IMR-90 (cell line): Measurements from ENCODE around the gene TRAPPC2L. TPM values are rescaled to one million over a fixed set of nuclear protein-coding genes. Genes with fewer than 3 reads are reported as not detected.

ENCODE experiments used
- ATAC-seq: fragments of 200-7000 bp; cut with Tn5 transposase; 2 replicates; pipeline ENCODE4 v1.9.1; 2020; ENCODE audit warnings: low read depth, mild to moderate bottlenecking, moderate library complexity
- BruUV-seq: library from RNA; stranded (reverse); fragments of 400-500 nt; replicated peaks from 2 replicates; lab custom pipeline; 2021; lab: Mats Ljungman, UMichigan
- CTCF ChIA-PET: fragments of 300-600 bp; formaldehyde crosslinking; extraction: SDS; loops from one replicate; lab custom pipeline; 2021; ENCODE audit warnings: antibody characterized with exemption; lab: Yijun Ruan, JAX
- POLR2A ChIA-PET: fragments of 300-600 bp; sonication (Branson Sonifier 250); formaldehyde crosslinking; loops from one replicate; lab custom pipeline; 2022; ENCODE audit warnings: antibody characterized with exemption; ENCODE audit not compliant: unreplicated experiment; lab: Charles Lee
- DNase-seq: peaks from one replicate; pipeline ENCODE4 v3.0.0; 2013
- H2AFZ ChIP-seq: replicated peaks from 2 replicates; pipeline ENCODE3; 2013; ENCODE audit warnings: low read length, mild to moderate bottlenecking; ENCODE audit not compliant: poor library complexity
- H2AK5ac ChIP-seq: 2 replicates; pipeline ENCODE4 v1.6.1; 2013; ENCODE audit warnings: low read depth, low read length, inconsistent platforms
- H2AK9ac ChIP-seq: replicated peaks from 2 replicates; pipeline ENCODE3; 2013; ENCODE audit warnings: mild to moderate bottlenecking, low read depth, low read length, moderate library complexity; ENCODE audit not compliant: poor library complexity
- H2BK120ac ChIP-seq: 2 replicates; pipeline ENCODE4 v1.6.1; 2013; ENCODE audit warnings: low read depth, low read length, inconsistent platforms
- H2BK15ac ChIP-seq: 3 replicates; pipeline ENCODE4 v1.6.1; 2013; ENCODE audit warnings: low read depth, low read length, inconsistent platforms
- H2BK20ac ChIP-seq: 2 replicates; pipeline ENCODE4 v1.6.1; 2013; ENCODE audit warnings: low read depth, mild to moderate bottlenecking, inconsistent platforms, low read length, moderate library complexity
- H2BK5ac ChIP-seq: 2 replicates; pipeline ENCODE4 v1.6.1; 2013; ENCODE audit warnings: mild to moderate bottlenecking, low read depth, low read length, inconsistent platforms; ENCODE audit not compliant: poor library complexity, severe bottlenecking
- H3K14ac ChIP-seq: replicated peaks from 2 replicates; pipeline ENCODE4 v1.6.1; 2013; ENCODE audit warnings: low read depth, low read length, inconsistent platforms
- H3K18ac ChIP-seq: 2 replicates; pipeline ENCODE4 v1.6.1; 2013; ENCODE audit warnings: low read depth, low read length, control low read depth
- H3K23ac ChIP-seq: 2 replicates; pipeline ENCODE4 v1.6.1; 2013; ENCODE audit warnings: low read depth, low read length, inconsistent platforms
- H3K27ac ChIP-seq: 2 replicates; pipeline ENCODE4 v1.5.1; 2013; ENCODE audit warnings: mild to moderate bottlenecking, control low read depth, low read length; ENCODE audit not compliant: insufficient read depth
- H3K27me3 ChIP-seq: 2 replicates; pipeline ENCODE4 v1.6.1; 2013; ENCODE audit warnings: low read length; ENCODE audit not compliant: control insufficient read depth, insufficient read depth
- H3K36me3 ChIP-seq: 2 replicates; pipeline ENCODE4 v1.6.1; 2013; ENCODE audit warnings: low read length, mixed read lengths; ENCODE audit not compliant: control insufficient read depth, insufficient read depth
- H3K4ac ChIP-seq: 2 replicates; pipeline ENCODE4 v1.6.1; 2013; ENCODE audit warnings: low read depth, low read length, inconsistent platforms
- H3K4me1 ChIP-seq: 2 replicates; pipeline ENCODE4 v1.6.1; 2013; ENCODE audit warnings: low read length, mixed read lengths; ENCODE audit not compliant: control insufficient read depth, insufficient read depth
- H3K4me2 ChIP-seq: 2 replicates; pipeline ENCODE4 v1.6.1; 2013; ENCODE audit warnings: low read depth, mild to moderate bottlenecking, control low read depth, low read length, moderate library complexity
- H3K4me3 ChIP-seq: 2 replicates; pipeline ENCODE4 v1.5.1; 2013; ENCODE audit warnings: low read depth, mild to moderate bottlenecking, control low read depth, low read length, moderate library complexity; ENCODE audit not compliant: insufficient read depth
- H3K56ac ChIP-seq: 2 replicates; pipeline ENCODE4 v1.6.1; 2013; ENCODE audit warnings: low read length, inconsistent platforms; ENCODE audit not compliant: insufficient read depth; ENCODE audit errors: extremely low read depth
- H3K79me1 ChIP-seq, 2 experiments: 2 replicates each; pipeline ENCODE4 v1.6.1; 2013; ENCODE audit warnings: low read length in 2 of 2, inconsistent platforms in 1 of 2, low read depth in 1 of 2
- H3K9ac ChIP-seq: 2 replicates; pipeline ENCODE4 v1.6.1; 2013; ENCODE audit warnings: low read depth, low read length, control low read depth
- H3K9me1 ChIP-seq: 2 replicates; pipeline ENCODE4 v1.6.1; 2013; ENCODE audit warnings: low read length, inconsistent platforms; ENCODE audit not compliant: insufficient read depth
- H3K9me3 ChIP-seq: 2 replicates; pipeline ENCODE4 v1.6.1; 2013; ENCODE audit warnings: low read length; ENCODE audit not compliant: control insufficient read depth, insufficient read depth
- H4K20me1 ChIP-seq: 2 replicates; pipeline ENCODE4 v1.6.1; 2013; ENCODE audit warnings: low read length, inconsistent platforms; ENCODE audit not compliant: insufficient read depth
- H4K5ac ChIP-seq: 2 replicates; pipeline ENCODE4 v1.6.1; 2013; ENCODE audit warnings: mild to moderate bottlenecking, low read depth, low read length, control low read depth
- H4K8ac ChIP-seq, 2 experiments: 2 replicates each; pipeline ENCODE4 v1.6.1; 2013; ENCODE audit warnings: low read depth in 2 of 2, low read length in 2 of 2, control low read depth in 1 of 2, inconsistent platforms in 1 of 2
- H4K91ac ChIP-seq: 2 replicates; pipeline ENCODE4 v1.6.1; 2013; ENCODE audit warnings: low read depth, low read length, inconsistent platforms; ENCODE audit not compliant: insufficient read depth
- CEBPB ChIP-seq: IDR thresholded peaks from 2 replicates; pipeline ENCODE4 v1.6.1; 2012; ENCODE audit warnings: low read depth, low read length, improper control_type of control experiment
- CHD1 ChIP-seq: IDR thresholded peaks from 2 replicates; pipeline ENCODE4 v1.6.1; 2012; ENCODE audit warnings: low read depth, low read length, improper control_type of control experiment
- FOS ChIP-seq: fragments of 150-350 bp; IDR thresholded peaks from 2 replicates; pipeline ENCODE4 v1.6.1; 2016; ENCODE audit warnings: low read depth, low read length
- RAD21 ChIP-seq: IDR thresholded peaks from 2 replicates; pipeline ENCODE4 v1.6.1; 2012; ENCODE audit warnings: low read length, improper control_type of control experiment
- RFX5 ChIP-seq: IDR thresholded peaks from 2 replicates; pipeline ENCODE4 v1.8.0; 2012; ENCODE audit warnings: low read depth, mild to moderate bottlenecking, low read length, moderate library complexity
- WGBS, 2 experiments: methylation state at CpG; one replicate each; pipeline versions ENCODE4 v1.1.5 to v1.1.7; 2013; ENCODE audit warnings: missing lambda C conversion rate in 2 of 2; ENCODE audit not compliant: insufficient read length in 1 of 2; ENCODE audit errors: extremely low coverage in 2 of 2; 5-methylcytosine and 5-hydroxymethylcytosine counted together
- dilution Hi-C: fragments of 300-500 bp; cut with HindIII; formaldehyde crosslinking; loops from one replicate; pipeline ENCODE4 v1.14.3; 2018; ENCODE audit warnings: low sequenced_read_pairs; ENCODE audit not compliant: unreplicated experiment
- in situ Hi-C: fragments of 300-500 bp; cut with MboI; formaldehyde crosslinking; loops from 3 replicates; pipeline ENCODE4 v1.14.3; 2019; ENCODE audit warnings: low sequenced_read_pairs, inconsistent platforms, mixed read lengths
- intact Hi-C: fragments of 100-400 bp; cut with micrococcal nuclease; formaldehyde crosslinking; loops from 2 replicates; pipeline ENCODE4 v1.10.0; 2022
- polyA plus RNA-seq, 3 experiments: library from polyadenylated mRNA; depleted of rRNA; stranded (reverse); fragments of >200 nt; gene quantifications; 2 replicates each; pipeline ENCODE4 v1.2.3, GENCODE V29; 2012; ENCODE audit warnings: low replicate concordance in 1 of 3
- total RNA-seq: library from RNA; depleted of rRNA; stranded (reverse); fragments of >200 nt; gene quantifications from 2 replicates; pipeline ENCODE4 v1.2.3, GENCODE V29; 2012
- TF ChIP-seq, protein P1 (sequence below): fragments of 150-350 bp; IDR thresholded peaks from 2 replicates; pipeline ENCODE4 v1.6.1; 2017; ENCODE audit warnings: mild to moderate bottlenecking, antibody characterized with exemption, low read length, low read depth

Gene TRAPPC2L
- total and polyA plus RNA-seq, 2 of the 4 experiments (the other 2 are of a cell fraction), result 102 to 109 TPM

DNA sequence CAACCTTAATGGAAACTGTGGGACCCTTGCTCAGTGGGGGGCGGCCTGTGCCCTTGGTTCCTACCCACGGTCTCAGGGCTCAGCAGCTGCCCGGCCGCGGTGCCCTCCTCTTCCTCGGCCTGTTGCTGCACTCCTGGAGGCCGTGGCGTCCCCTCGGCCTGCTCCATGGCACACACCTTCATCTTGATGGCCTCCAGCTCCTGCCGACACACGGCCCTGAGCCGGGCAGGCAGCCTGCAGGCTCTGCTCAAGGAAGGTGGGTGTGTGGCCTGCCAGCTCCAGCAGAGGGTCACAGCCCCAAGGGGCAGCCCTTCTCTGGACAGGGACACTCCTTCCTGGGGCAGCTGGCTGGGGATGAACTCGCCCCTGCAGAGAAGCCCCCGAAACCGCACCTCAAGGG is 8.8 kb downstream of the TRAPPC2L start:
- WGBS, 2 experiments, result 88% methylated on average over 5 of the region's 15 CpGs; no CpG with 5 or more reads in 1 of the 2 experiments
- Histone ChIP-seq H3K36me3 (peaks cover 10% of the 10 kb centered on the region; the same call in 1 of the 2 replicates), H2BK120ac (no peak overlapping the region), H3K9me3 (no peaks in the 10 kb centered on the region), H4K5ac (no peak overlapping the region), H2BK5ac (no peak overlapping the region), H3K56ac (no peak overlapping the region), H3K27me3 (peaks cover 18% of the 10 kb centered on the region), H2AK9ac (no peak overlapping the region), H4K8ac (no peak overlapping the region), H3K18ac (no peak overlapping the region), H3K9ac (no peak overlapping the region), H3K9me1 (no peaks in the 10 kb centered on the region), H3K14ac (no peak overlapping the region), H2BK20ac (no peak overlapping the region), H2BK15ac (no peak overlapping the region), H3K27ac (no peak overlapping the region), H3K4ac (no peak overlapping the region), H3K79me1 (no peaks in the 10 kb centered on the region), H2AFZ (no peak overlapping the region), H4K91ac (no peak overlapping the region), H2AK5ac (no peak overlapping the region), H3K23ac (no peak overlapping the region), H3K4me2 (no peak overlapping the region), H3K4me1 (no peaks in the 10 kb centered on the region), H4K20me1 (no peaks in the 10 kb centered on the region), H3K4me3 (no peak overlapping the region)
- no TSS peak for BruUV-seq
- CTCF ChIA-PET, result no interaction called here
- no peak for TF ChIP-seq CEBPB
- TF ChIP-seq CHD1, result no peak
- TF ChIP-seq FOS, result no peak
- TF ChIP-seq RFX5, result no peak
- no peak for TF ChIP-seq RAD21
- TF ChIP-seq, protein P1, sequence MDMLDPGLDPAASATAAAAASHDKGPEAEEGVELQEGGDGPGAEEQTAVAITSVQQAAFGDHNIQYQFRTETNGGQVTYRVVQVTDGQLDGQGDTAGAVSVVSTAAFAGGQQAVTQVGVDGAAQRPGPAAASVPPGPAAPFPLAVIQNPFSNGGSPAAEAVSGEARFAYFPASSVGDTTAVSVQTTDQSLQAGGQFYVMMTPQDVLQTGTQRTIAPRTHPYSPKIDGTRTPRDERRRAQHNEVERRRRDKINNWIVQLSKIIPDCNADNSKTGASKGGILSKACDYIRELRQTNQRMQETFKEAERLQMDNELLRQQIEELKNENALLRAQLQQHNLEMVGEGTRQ, result no peak
- dilution Hi-C loops, result no loop called here
- in situ Hi-C loops, result no loop called here
- ATAC-seq, result no peak
- intact Hi-C loops, result no loop called here
- POLR2A ChIA-PET, result no interaction called here
- DNase-seq, result no peak
